GM19238 (cell line): ENCODE data around the gene CTNND2.

Experiments used
- DNase-seq: peaks from one replicate; pipeline ENCODE4 v3.0.0; 2011; ENCODE audit warnings: low spot score; ENCODE audit not compliant: insufficient read length

CTNND2 gene

DNA sequence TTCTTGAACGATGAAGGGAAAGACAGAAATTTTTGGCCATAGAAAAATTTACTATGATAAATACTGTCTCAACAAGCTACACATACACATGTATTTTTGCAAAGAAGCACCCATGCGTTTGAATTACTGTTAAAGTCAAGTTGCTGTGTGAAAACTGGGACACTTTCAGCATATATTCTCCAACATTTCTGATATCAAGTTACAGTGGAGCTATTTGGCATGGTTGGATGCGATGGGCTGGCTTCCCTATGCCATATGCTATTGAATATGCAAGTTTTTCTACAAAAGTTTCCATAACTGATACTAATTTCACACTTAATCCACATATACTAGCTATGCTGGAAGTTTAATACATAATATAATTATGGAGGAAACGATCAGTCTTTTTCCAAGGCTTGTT, 381.4 kb downstream of the CTNND2 start:
- no peak for DNase-seq

DNA sequence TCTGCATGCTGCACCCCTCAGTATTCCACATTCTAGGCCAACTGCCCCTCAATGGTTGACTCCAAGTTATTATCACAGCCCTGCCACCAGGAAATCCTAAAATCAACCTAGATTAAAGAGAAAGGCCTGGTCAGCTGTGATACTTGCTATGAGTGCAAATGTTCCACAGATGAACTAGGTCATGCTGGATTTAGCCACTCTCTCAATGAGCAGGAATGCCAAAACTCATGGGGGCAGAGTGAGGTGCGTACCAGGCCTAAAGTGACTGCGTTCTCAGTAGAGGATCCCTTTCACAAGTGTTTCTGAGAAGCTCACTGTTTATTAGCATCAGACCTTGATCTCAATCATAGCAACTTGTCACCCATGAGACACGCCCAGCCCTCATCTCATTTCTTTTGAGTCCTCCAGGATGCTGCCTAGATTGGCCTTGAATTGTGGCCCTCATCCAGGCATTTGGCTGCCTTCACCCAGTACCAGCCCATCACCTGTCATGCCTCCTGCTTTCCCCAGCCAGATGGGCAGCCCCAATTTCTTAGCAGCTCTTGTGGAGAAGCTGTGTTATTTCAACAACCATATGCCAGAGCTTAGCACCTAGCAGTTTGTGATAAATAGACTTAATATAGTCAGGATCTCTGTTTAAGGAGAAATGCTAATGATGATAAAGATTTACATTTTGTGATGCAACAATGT, 383.9 kb downstream of the CTNND2 start:
- DNase-seq = no peak

- no peak for DNase-seq
These were observed 385.0 kb downstream of the CTNND2 start for GRCh38 chr5:11519236-11519635.

DNA sequence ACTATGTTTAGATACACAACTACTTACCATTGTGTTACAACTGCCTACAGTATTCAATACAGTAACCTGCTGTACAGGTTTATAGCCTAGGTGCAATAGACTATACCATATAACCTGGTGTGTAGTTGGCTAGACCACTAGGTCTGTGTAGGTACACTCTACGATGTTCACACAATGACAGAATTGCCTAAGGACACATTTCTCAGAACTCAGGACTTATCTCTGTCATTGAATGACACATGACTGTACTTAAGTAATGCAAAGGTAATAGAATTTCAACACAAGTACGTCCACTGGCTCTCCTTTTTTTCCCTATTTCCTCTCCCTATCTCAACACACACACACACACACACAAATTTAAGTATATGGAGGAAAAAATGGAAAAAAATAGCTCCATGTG, 385.6 kb downstream of the CTNND2 start:
- DNase-seq = no peak

GRCh38 chr5:11514705-11515432, 389.4 kb downstream of the CTNND2 start:
- DNase-seq = no peak

GRCh38 chr5:11511878-11512277, 392.4 kb downstream of the CTNND2 start:
- no peak for DNase-seq

- no peak for DNase-seq
These were observed 393.4 kb downstream of the CTNND2 start for GRCh38 chr5:11510889-11511288.

- no peak for DNase-seq
These were observed 394.5 kb downstream of the CTNND2 start for GRCh38 chr5:11509793-11510192.

DNA sequence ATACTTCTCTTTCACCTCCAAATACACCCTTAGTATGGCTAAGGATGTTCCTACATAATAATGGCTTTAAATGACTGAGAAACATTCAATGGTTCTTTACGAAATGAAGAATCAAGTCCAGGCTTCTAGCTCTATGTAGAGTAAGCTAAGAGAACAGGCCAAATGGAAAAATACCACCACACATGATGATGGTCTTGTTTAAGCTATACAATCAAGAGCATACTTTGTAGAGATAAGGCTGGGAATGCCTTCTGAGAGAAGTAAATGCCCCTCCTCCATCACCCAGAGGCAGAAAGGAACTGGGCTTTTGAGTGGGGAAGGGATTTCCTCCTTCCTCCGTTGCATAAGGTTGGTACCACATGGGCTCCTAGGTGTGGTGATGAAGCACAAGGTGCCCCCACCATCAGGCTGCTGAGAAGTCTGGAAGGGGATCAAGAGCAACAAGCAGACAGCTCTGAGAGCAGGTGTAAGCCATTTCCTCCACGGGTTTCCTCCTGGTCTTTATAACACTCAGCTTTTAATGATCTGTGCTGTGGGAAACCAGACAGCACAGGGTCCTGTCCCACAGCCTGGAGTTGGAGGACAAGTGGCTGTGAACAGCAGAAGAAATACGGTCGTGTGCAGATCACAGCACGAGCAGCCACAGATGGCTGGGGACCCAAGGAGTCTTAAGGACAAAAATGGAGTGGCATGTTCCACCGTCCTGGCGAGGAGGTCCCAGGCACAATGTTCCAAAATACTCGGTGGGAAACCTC, 396.9 kb downstream of the CTNND2 start:
- no peak for DNase-seq

GRCh38 chr5:11504886-11505193, 399.4 kb downstream of the CTNND2 start:
- no peak for DNase-seq

DNA sequence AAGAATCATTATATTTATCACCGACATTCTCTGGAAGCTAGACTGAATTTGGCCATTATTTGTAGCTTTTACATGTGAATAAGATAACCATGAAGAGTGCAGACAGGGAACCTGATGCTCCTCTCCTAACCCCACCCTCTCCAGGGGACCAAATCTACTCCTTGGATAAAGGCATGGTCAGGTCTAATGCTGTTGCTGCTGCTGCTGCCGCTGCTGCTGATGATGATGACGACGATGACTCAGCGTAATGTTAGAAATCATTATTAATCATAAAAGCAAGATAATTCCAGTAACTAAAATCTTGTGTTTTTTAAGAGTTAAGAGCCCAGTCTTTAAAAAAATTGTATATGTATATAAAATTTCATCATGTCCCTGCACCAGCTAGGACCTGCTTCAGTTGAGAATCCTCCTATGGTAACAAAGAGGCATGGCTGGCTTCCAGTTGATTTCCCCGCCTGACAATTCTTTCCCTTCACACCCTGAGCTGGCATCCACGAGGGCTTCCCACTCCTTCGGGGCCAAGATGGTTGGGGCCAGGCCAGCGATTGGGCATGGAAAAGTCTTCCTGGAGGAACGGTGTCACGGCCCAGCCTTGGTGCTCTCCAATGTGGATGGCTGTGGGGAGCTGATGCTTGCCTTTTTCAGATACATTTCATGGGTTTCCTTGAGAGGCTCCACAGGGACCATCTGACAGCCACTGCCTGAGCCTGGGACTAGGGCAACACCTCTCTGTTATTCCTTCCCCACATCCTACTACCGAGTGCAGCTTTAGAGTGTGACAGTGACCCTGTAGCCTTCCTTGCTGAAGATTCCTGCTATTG, 400.0 kb downstream of the CTNND2 start:
- DNase-seq = no peak

- DNase-seq = no peak
These were observed 401.5 kb downstream of the CTNND2 start for GRCh38 chr5:11502783-11503182.

- DNase-seq = no peak
These were observed 406.6 kb downstream of the CTNND2 start for GRCh38 chr5:11497651-11498050.

- no peak for DNase-seq
These were observed 408.0 kb downstream of the CTNND2 start for GRCh38 chr5:11496137-11496719.

DNA sequence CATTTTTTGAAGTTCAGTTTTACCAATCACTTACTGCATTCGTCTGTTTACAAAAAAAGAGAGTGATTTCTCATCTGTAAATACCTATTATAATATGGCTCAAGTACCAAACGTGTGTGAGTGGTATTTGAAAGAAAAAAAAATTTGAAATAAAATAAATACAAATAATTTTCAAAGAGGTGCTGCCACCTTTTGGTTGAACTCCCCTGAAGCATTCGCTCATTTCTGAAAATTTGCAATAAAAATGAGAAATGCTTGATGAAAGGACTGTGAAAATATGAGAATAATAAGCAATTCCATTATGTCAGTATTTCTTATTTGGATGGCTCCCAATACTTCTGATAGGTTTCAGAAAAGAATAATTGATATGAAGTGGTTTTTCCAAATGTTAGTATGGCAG, 409.9 kb downstream of the CTNND2 start:
- DNase-seq = no peak

GRCh38 chr5:11491404-11492075, 412.7 kb downstream of the CTNND2 start:
- no peak for DNase-seq

DNA sequence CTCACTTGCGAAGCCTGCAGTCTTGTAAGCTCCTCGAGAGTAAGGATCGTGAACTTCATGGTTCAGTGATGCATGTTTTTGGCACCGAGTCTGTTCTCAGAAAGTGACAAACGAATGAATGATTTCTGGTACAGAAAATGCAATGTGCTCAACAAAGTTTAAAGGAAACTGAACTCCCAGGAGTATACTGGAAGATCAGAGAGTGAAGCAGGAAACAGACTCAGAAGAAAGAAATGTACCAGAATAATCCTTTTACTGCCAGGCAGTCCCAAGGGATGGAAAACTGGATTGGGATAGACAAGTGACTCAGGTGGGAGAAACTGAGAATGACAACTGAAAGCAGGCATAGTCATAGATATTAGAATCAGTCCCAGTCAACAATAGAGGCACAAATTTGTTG, 420.6 kb downstream of the CTNND2 start:
- DNase-seq = no peak

GRCh38 chr5:11482011-11482410, 422.2 kb downstream of the CTNND2 start:
- DNase-seq = no peak

DNA sequence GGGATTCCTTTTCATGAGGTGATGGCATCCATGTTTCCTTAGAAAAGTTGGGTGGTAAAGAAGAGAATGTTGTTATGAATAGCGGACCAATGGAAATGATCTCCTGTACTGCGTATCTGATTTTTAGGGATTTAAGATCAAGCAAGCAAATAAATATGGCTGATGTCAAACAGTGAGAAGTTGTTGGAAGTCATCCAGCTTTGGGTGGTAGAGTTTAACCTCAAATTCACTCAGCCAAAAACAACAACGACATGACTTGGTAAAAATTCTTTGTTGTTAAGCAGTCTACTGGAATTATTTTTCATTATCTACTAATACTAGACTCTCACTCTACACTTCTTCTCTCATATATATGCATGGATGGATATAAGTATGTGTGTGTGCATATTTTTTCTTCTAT, 426.5 kb downstream of the CTNND2 start:
- DNase-seq = no peak

- no peak for DNase-seq
These were observed 427.4 kb downstream of the CTNND2 start for GRCh38 chr5:11476866-11477265.
